ENCODE measurements around the gene GRM4. TPM values are rescaled to one million over a fixed set of nuclear protein-coding genes. Genes with fewer than 3 reads are reported as not detected.

The GRM4 gene
- total RNA-seq, 1 experiment from 2014 or later = not detected

DNA sequence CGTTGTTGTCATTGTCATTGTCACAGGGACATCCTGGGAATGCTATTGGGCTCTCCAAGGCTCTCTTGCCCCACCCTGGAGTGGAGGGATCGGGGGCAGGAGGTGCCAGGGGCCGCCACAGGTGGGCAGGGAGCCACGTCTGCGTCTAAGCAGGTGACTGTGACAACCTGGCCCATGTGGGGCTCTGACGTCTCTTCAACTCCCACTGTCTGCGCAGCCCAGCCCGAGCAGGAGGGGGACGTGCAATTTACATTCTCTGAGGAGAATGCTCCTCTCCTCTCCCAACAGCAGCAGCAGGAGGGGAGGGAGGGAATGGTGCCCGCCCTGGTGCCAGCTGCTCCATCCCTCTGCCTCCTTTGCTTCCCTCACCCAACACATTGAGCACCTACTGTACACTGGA, 50.1 kb downstream of the GRM4 start:
- CTCF ChIA-PET = no interaction called here
- H3K4me3 ChIP-seq = no peak overlapping the region
- no peak overlapping the region for H3K27ac ChIP-seq
- H3K79me2 ChIP-seq (ENCODE audit: low read depth) = no peaks in the 10 kb centered on the region
- intact Hi-C loops (cut with micrococcal nuclease; ENCODE audit: unreplicated experiment) = no loop called here
- no peak overlapping the region for H3K4me2 ChIP-seq
- 0 out of 2 replicates have a peak, but pooled peaks cover 5% of the 10 kb centered on the region for H4K20me1 ChIP-seq (ENCODE audit: insufficient read depth)
- no peak overlapping the region for H2AFZ ChIP-seq
- H3F3A ChIP-seq (ENCODE audit: insufficient read depth, low read depth) = no peaks in the 10 kb centered on the region
- no peaks in the 10 kb centered on the region for H3K36me3 ChIP-seq (ENCODE audit: low read depth)
- no peak for DNase-seq
- H3K27me3 ChIP-seq (ENCODE audit: insufficient read depth, low read depth) = peaks cover 93% of the 10 kb centered on the region
- H3K4me1 ChIP-seq (replicated peaks; ENCODE audit: insufficient read depth) = 0 out of 2 replicates have a peak, but pooled peaks cover 4% of the 10 kb centered on the region
- no peaks in the 10 kb centered on the region for H3K9me3 ChIP-seq (ENCODE audit: insufficient read depth, low read depth)
- H3K9me2 ChIP-seq (ENCODE audit: insufficient read depth) = no peaks in the 10 kb centered on the region
- TF ChIP-seq, protein P1, sequence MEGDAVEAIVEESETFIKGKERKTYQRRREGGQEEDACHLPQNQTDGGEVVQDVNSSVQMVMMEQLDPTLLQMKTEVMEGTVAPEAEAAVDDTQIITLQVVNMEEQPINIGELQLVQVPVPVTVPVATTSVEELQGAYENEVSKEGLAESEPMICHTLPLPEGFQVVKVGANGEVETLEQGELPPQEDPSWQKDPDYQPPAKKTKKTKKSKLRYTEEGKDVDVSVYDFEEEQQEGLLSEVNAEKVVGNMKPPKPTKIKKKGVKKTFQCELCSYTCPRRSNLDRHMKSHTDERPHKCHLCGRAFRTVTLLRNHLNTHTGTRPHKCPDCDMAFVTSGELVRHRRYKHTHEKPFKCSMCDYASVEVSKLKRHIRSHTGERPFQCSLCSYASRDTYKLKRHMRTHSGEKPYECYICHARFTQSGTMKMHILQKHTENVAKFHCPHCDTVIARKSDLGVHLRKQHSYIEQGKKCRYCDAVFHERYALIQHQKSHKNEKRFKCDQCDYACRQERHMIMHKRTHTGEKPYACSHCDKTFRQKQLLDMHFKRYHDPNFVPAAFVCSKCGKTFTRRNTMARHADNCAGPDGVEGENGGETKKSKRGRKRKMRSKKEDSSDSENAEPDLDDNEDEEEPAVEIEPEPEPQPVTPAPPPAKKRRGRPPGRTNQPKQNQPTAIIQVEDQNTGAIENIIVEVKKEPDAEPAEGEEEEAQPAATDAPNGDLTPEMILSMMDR (conservative IDR thresholded peaks at IDR 0.05) = no peak
- no peak for TF ChIP-seq EZH2 (IDR thresholded peaks at IDR 0.05; ENCODE audit: low read depth)
- BruUV-seq (replicated peaks) = no TSS peak
- POLR2A ChIA-PET (ENCODE audit: unreplicated experiment) = no interaction called here

DNA sequence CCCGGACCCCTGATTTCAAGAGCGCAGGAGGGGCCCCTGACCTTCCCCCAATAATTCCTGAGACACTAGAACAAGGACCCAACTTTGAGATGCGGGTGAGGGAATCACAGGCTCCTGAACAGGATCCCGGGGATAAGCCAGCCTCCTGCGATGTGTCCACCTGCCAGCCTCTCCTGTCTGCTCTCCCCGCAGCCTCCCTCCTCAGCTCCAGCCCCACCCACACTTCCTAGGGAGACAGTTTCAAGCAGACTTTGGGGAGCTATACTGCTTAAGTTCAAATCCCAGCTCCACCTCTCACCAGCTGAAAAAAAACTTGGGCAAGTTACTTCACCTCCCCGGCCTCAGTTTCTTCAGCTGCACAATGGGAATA, 50.8 kb downstream of the GRM4 start:
- H4K20me1 ChIP-seq (ENCODE audit: insufficient read depth) = 0 out of 2 replicates have a peak, but pooled peaks cover 5% of the 10 kb centered on the region
- H3K9me2 ChIP-seq (ENCODE audit: insufficient read depth) = no peaks in the 10 kb centered on the region
- no peak for DNase-seq
- no peaks in the 10 kb centered on the region for H3K36me3 ChIP-seq (ENCODE audit: low read depth)
- no peak overlapping the region for H3K4me3 ChIP-seq
- no peak overlapping the region for H2AFZ ChIP-seq
- intact Hi-C loops (cut with micrococcal nuclease; ENCODE audit: unreplicated experiment) = no loop called here
- TF ChIP-seq, protein P1 (conservative IDR thresholded peaks at IDR 0.05) = no peak
- no peak for TF ChIP-seq EZH2 (IDR thresholded peaks at IDR 0.05; ENCODE audit: low read depth)
- no peaks in the 10 kb centered on the region for H3K9me3 ChIP-seq (ENCODE audit: insufficient read depth, low read depth)
- H3K27me3 ChIP-seq (ENCODE audit: insufficient read depth, low read depth) = peaks cover 86% of the 10 kb centered on the region
- H3K27ac ChIP-seq = no peak overlapping the region
- H3K4me1 ChIP-seq (replicated peaks; ENCODE audit: insufficient read depth) = 0 out of 2 replicates have a peak, but pooled peaks cover 4% of the 10 kb centered on the region
- no TSS peak for BruUV-seq (replicated peaks)
- CTCF ChIA-PET = no interaction called here
- H3K4me2 ChIP-seq = no peak overlapping the region
- no peaks in the 10 kb centered on the region for H3F3A ChIP-seq (ENCODE audit: insufficient read depth, low read depth)
- H3K79me2 ChIP-seq (ENCODE audit: low read depth) = no peaks in the 10 kb centered on the region
- POLR2A ChIA-PET (ENCODE audit: unreplicated experiment) = no interaction called here

DNA sequence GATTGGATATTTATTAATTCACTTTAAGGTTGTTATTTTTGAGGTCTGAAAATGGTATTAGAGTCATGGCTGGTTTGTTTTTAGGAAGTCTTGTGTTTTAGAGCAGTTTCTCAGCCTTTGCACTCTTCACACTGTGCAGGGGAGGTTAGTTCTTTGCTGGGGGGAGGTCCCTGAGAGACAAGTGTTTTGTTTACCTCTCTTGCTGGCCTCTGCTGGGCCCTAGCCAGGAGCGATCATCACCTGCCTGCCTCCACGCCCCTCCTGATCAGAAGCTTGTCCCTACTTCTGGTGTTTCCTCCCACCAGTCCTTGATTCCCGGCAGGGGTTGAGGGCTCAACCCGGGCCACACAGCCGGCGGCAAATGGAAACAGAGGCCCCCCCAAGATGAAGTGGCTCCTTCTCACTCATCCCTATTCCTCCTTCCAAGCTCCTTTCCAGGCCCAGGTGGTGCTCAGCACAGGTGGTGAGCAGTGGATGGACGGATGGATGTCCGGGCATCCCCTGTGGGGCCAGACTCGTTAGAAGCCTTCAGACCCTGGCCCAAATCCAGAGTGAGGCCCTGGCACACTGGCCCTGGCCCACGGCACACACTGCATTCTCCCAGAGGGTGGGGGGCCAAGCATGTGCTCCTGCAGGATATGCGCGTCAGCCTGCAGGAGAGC, 51.3 kb downstream of the GRM4 start:
- no peak for DNase-seq
- CTCF ChIA-PET = no interaction called here
- Histone ChIP-seq H3K27ac (no peak overlapping the region), H3K27me3 (ENCODE audit: insufficient read depth, low read depth) (peaks cover 81% of the 10 kb centered on the region), H4K20me1 (ENCODE audit: insufficient read depth) (0 out of 2 replicates have a peak, but pooled peaks cover 5% of the 10 kb centered on the region), H3F3A (ENCODE audit: insufficient read depth, low read depth) (no peaks in the 10 kb centered on the region), H3K9me3 (ENCODE audit: insufficient read depth, low read depth) (no peaks in the 10 kb centered on the region), H3K4me3 (no peak overlapping the region), H3K4me1 (replicated peaks; ENCODE audit: insufficient read depth) (0 out of 2 replicates have a peak, but pooled peaks cover 4% of the 10 kb centered on the region), H2AFZ (no peak overlapping the region), H3K9me2 (ENCODE audit: insufficient read depth) (no peaks in the 10 kb centered on the region), H3K36me3 (ENCODE audit: low read depth) (no peaks in the 10 kb centered on the region), H3K4me2 (no peak overlapping the region), H3K79me2 (ENCODE audit: low read depth) (no peaks in the 10 kb centered on the region)
- POLR2A ChIA-PET (ENCODE audit: unreplicated experiment) = no interaction called here
- no peak for TF ChIP-seq EZH2 (IDR thresholded peaks at IDR 0.05; ENCODE audit: low read depth)
- TF ChIP-seq, protein P1 (conservative IDR thresholded peaks at IDR 0.05) = no peak
- no TSS peak for BruUV-seq (replicated peaks)
- intact Hi-C loops (cut with micrococcal nuclease; ENCODE audit: unreplicated experiment) = no loop called here

Data from PC-9 (cell line).